ENCODE data around the gene NR1H4. TPM values are rescaled to one million over a fixed set of nuclear protein-coding genes. Genes with fewer than 3 reads are reported as not detected.

NR1H4 gene
- total RNA-seq, 2 donors from 2014 or later = not detected

DNA sequence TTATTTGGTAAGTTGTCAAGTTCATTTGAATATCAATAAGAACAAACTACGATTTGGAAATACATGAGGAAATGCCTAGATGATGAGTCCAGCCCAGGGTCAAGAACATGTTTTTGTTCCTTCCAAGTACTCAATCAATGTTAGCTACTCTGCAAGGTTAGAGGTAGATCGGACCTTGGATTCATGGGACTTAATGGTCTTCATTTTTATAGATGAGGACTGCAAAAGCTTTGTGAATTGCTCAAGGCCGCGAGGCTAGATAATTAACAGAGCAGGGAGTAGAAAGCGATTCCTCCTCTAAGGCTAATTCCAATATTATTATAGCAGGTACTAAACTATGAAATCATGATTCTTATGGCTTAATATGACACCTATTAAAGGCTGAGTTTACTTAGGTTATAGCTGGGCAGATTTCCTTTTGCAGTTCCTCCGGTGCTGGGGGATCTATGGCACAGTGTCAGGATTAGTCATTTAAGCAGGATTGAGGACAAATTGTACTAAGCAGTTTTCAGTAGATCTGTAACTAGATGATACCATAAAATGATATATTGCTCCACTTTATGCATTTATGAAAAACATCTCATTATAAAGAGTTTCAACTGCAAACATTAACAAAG is 19.8 kb downstream of the NR1H4 start:
- WGBS = 66% methylated on average over 6 of the region's 6 CpGs
- H3K4me1 ChIP-seq (replicated peaks) = no peaks in the 10 kb centered on the region
- H3K36me3 ChIP-seq = no peaks in the 10 kb centered on the region
- intact Hi-C loops (cut with DNase I) = no loop called here
- H3K27ac ChIP-seq = no peak overlapping the region
- TF ChIP-seq, protein P1, sequence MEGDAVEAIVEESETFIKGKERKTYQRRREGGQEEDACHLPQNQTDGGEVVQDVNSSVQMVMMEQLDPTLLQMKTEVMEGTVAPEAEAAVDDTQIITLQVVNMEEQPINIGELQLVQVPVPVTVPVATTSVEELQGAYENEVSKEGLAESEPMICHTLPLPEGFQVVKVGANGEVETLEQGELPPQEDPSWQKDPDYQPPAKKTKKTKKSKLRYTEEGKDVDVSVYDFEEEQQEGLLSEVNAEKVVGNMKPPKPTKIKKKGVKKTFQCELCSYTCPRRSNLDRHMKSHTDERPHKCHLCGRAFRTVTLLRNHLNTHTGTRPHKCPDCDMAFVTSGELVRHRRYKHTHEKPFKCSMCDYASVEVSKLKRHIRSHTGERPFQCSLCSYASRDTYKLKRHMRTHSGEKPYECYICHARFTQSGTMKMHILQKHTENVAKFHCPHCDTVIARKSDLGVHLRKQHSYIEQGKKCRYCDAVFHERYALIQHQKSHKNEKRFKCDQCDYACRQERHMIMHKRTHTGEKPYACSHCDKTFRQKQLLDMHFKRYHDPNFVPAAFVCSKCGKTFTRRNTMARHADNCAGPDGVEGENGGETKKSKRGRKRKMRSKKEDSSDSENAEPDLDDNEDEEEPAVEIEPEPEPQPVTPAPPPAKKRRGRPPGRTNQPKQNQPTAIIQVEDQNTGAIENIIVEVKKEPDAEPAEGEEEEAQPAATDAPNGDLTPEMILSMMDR (IDR thresholded peaks at IDR 0.05) = no peak
- TF ChIP-seq POLR2A (IDR thresholded peaks at IDR 0.05) (no peak), POLR2AphosphoS5 (IDR thresholded peaks at IDR 0.05) (no peak)
- H3K4me3 ChIP-seq = no peak overlapping the region
- H3K9me3 ChIP-seq = no peaks in the 10 kb centered on the region
- no peak for DNase-seq (ENCODE audit: low spot score)
- H3K27me3 ChIP-seq (replicated peaks; ENCODE audit: insufficient read depth) = no peaks in the 10 kb centered on the region

DNA sequence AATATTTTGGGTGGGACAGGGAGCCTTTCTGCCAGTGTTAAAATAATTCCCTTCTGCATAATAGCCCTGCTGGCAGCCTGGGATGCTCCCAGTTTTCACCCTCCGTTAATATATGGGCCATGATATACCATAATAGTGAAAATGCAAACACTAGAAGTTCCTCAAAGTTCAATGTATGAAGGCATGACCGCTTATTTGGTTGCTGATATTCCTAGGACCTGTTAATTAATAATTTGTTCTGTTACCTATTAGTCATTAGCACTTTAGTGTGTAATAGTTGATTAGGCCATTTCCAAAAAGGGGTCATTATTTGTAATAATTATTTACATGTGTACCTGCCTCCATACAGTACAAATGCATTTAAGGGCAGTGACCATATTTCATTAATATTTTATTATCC is 20.4 kb downstream of the NR1H4 start:
- Histone ChIP-seq H3K4me1 (replicated peaks) (no peaks in the 10 kb centered on the region), H3K27ac (no peak overlapping the region), H3K36me3 (no peaks in the 10 kb centered on the region), H3K4me3 (no peak overlapping the region), H3K9me3 (no peaks in the 10 kb centered on the region), H3K27me3 (replicated peaks; ENCODE audit: insufficient read depth) (no peaks in the 10 kb centered on the region)
- no peak for TF ChIP-seq POLR2A (IDR thresholded peaks at IDR 0.05)
- TF ChIP-seq POLR2AphosphoS5 (IDR thresholded peaks at IDR 0.05) = no peak
- TF ChIP-seq, protein P1 (IDR thresholded peaks at IDR 0.05) = no peak
- no peak for DNase-seq (ENCODE audit: low spot score)
- 76% methylated on average over 2 of the region's 2 CpGs for WGBS
- intact Hi-C loops (cut with DNase I) = no loop called here

GRCh38 chr12:100494538-100494937 is 20.9 kb downstream of the NR1H4 start:
- 94% methylated on average over 2 of the region's 2 CpGs for WGBS
- intact Hi-C loops (cut with DNase I) = no loop called here
- TF ChIP-seq, protein P1 (IDR thresholded peaks at IDR 0.05) = no peak
- TF ChIP-seq POLR2AphosphoS5 (IDR thresholded peaks at IDR 0.05) (no peak), POLR2A (IDR thresholded peaks at IDR 0.05) (no peak)
- H3K27ac ChIP-seq = no peak overlapping the region
- DNase-seq (ENCODE audit: low spot score) = no peak
- no peaks in the 10 kb centered on the region for H3K4me1 ChIP-seq (replicated peaks)
- no peaks in the 10 kb centered on the region for H3K36me3 ChIP-seq
- no peaks in the 10 kb centered on the region for H3K27me3 ChIP-seq (replicated peaks; ENCODE audit: insufficient read depth)
- no peak overlapping the region for H3K4me3 ChIP-seq
- no peaks in the 10 kb centered on the region for H3K9me3 ChIP-seq

- H3K27ac ChIP-seq = no peak overlapping the region
- no peak for DNase-seq (ENCODE audit: low spot score)
- intact Hi-C loops (cut with DNase I) = no loop called here
- no peaks in the 10 kb centered on the region for H3K27me3 ChIP-seq (replicated peaks; ENCODE audit: insufficient read depth)
- H3K4me1 ChIP-seq (replicated peaks) = no peaks in the 10 kb centered on the region
- TF ChIP-seq, protein P1 (IDR thresholded peaks at IDR 0.05) = no peak
- no peak for TF ChIP-seq POLR2A (IDR thresholded peaks at IDR 0.05)
- no peak for TF ChIP-seq POLR2AphosphoS5 (IDR thresholded peaks at IDR 0.05)
- WGBS = 86% methylated on average over 15 of the region's 15 CpGs
- H3K4me3 ChIP-seq = no peak overlapping the region
- no peaks in the 10 kb centered on the region for H3K9me3 ChIP-seq
- no peaks in the 10 kb centered on the region for H3K36me3 ChIP-seq
Observed at GRCh38 chr12:100497105-100497795, 23.6 kb downstream of the NR1H4 start.

GRCh38 chr12:100498141-100498540 is 24.5 kb downstream of the NR1H4 start:
- no peaks in the 10 kb centered on the region for H3K36me3 ChIP-seq
- TF ChIP-seq, protein P1 (IDR thresholded peaks at IDR 0.05) = no peak
- TF ChIP-seq POLR2AphosphoS5 (IDR thresholded peaks at IDR 0.05) = no peak
- no peak for TF ChIP-seq POLR2A (IDR thresholded peaks at IDR 0.05)
- H3K9me3 ChIP-seq = no peaks in the 10 kb centered on the region
- no peak overlapping the region for H3K4me3 ChIP-seq
- H3K27me3 ChIP-seq (replicated peaks; ENCODE audit: insufficient read depth) = no peaks in the 10 kb centered on the region
- DNase-seq (ENCODE audit: low spot score) = no peak
- intact Hi-C loops (cut with DNase I) = no loop called here
- 89% methylated on average over 10 of the region's 10 CpGs for WGBS
- no peaks in the 10 kb centered on the region for H3K4me1 ChIP-seq (replicated peaks)
- H3K27ac ChIP-seq = no peak overlapping the region

Measured in prostate gland (tissue), 2 donors.